ENCODE measurements around the gene HMGCS1.
A peak's percentile ranks its signal among the peaks of the same experiment; 100 is the strongest.
"Not testable (repeated sequence)": the region's sequence is repeated elsewhere in the genome, so short reads cannot be mapped to it uniquely, and the experiment has no call there.

Gene HMGCS1

DNA sequence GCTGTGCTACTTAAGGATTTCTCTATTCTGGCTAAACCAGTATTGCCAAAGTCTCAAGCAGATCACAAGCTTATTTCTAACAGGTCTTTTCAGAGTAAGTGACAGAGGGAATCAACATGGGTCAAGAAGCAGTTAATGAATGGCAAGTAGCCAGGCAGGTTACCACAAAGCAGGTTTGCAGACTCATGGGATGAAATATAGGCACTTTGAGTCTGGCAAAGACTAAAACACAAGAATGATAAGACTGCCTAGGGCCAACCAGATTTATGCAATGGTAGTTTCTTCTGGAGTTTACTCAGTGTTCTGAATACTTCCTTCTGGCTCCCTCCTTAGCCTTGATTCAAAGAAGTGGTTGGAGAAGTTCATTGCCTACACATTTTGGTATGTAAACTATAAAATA, 3.6 kb downstream of the HMGCS1 start:
- Histone ChIP-seq H3K4me3 (ENCODE audit: low read length) (peak overlapping the region; percentile 99; the same call in 1 of the 2 replicates), H4K20me1 (ENCODE audit: insufficient read depth, low read length) (peaks cover 78% of the 10 kb centered on the region), H3K79me2 (ENCODE audit: low read length) (peaks cover 86% of the 10 kb centered on the region), H2AFZ (ENCODE audit: low read depth, low read length) (no peak overlapping the region), H3K9ac (ENCODE audit: low read length) (peak overlapping the region; percentile 19; the same call in 1 of the 2 replicates), H3K27ac (ENCODE audit: low read length) (0 out of 2 replicates have a peak overlapping the region, but pooled peaks have one; percentile 12), H3K9me3 (ENCODE audit: insufficient read depth, low read length) (no peaks in the 10 kb centered on the region), H3K27me3 (ENCODE audit: low read depth, low read length) (no peaks in the 10 kb centered on the region), H3K36me3 (replicated peaks; ENCODE audit: low read depth, low read length) (peaks cover 48% of the 10 kb centered on the region), H3K4me1 (ENCODE audit: low read length) (peaks cover 71% of the 10 kb centered on the region), H3K4me2 (ENCODE audit: low read length) (peak overlapping the region; percentile 96)
- no peak for TF ChIP-seq EZH2phosphoT487 (IDR thresholded peaks at IDR 0.05; ENCODE audit: low read depth)
- TF ChIP-seq, protein P1, sequence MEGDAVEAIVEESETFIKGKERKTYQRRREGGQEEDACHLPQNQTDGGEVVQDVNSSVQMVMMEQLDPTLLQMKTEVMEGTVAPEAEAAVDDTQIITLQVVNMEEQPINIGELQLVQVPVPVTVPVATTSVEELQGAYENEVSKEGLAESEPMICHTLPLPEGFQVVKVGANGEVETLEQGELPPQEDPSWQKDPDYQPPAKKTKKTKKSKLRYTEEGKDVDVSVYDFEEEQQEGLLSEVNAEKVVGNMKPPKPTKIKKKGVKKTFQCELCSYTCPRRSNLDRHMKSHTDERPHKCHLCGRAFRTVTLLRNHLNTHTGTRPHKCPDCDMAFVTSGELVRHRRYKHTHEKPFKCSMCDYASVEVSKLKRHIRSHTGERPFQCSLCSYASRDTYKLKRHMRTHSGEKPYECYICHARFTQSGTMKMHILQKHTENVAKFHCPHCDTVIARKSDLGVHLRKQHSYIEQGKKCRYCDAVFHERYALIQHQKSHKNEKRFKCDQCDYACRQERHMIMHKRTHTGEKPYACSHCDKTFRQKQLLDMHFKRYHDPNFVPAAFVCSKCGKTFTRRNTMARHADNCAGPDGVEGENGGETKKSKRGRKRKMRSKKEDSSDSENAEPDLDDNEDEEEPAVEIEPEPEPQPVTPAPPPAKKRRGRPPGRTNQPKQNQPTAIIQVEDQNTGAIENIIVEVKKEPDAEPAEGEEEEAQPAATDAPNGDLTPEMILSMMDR (IDR thresholded peaks at IDR 0.05; ENCODE audit: low read depth, low read length), result no peak

DNA sequence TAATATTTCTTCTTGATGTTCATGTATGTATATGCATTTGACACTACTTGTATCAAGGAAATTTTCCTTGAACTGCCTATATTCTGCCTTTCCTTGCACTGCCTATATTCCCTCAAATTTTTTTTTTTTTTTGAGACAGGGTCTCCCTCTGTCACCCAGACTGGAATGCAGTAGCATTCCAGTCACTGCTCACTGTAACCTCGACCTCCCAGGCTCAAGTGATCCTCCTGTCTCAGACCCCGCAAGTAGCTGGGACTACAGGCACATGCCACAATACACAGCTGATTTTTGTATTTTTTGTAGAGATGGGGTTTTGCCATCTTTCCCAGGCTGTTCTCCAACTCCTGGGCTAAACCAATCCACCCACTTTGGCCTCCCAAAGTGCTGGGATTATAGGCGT, 4.1 kb downstream of the HMGCS1 start:
- Histone ChIP-seq H3K27ac (ENCODE audit: low read length) (no peak overlapping the region), H3K4me1 (ENCODE audit: low read length) (peaks cover 71% of the 10 kb centered on the region), H3K9me3 (ENCODE audit: insufficient read depth, low read length) (no peaks in the 10 kb centered on the region), H3K4me3 (ENCODE audit: low read length) (peak overlapping the region; percentile 99; the same call in 1 of the 2 replicates), H3K4me2 (ENCODE audit: low read length) (peak overlapping the region; percentile 96), H3K27me3 (ENCODE audit: low read depth, low read length) (no peaks in the 10 kb centered on the region), H2AFZ (ENCODE audit: low read depth, low read length) (no peak overlapping the region), H3K36me3 (replicated peaks; ENCODE audit: low read depth, low read length) (peaks cover 53% of the 10 kb centered on the region), H3K79me2 (ENCODE audit: low read length) (peaks cover 91% of the 10 kb centered on the region), H4K20me1 (ENCODE audit: insufficient read depth, low read length) (peaks cover 83% of the 10 kb centered on the region), H3K9ac (ENCODE audit: low read length) (0 out of 2 replicates have a peak overlapping the region, but pooled peaks have one; percentile 19)
- TF ChIP-seq, protein P1 (IDR thresholded peaks at IDR 0.05; ENCODE audit: low read depth, low read length), result no peak
- no peak for TF ChIP-seq EZH2phosphoT487 (IDR thresholded peaks at IDR 0.05; ENCODE audit: low read depth)

DNA sequence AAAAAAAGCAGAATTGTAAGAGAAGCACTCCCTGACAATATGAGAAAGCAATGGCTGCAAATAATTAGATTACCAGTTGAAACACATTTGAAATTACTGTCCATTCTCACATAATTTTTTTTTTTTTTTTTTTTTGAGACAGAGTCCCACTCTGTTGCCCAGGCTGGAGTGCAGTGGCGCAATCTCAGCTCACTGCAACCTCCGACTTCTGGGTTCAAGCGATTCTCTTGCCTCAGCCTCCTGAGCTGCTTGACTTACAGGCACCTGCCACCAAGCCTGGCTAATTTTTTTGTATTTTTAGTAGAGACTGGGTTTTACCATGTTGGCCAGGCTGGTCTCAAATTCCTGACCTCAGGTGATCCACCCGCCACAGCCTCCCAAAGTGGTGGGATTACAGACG, 6.3 kb downstream of the HMGCS1 start:
- not testable (repeated sequence) for H2AFZ ChIP-seq (ENCODE audit: low read depth, low read length); H3K4me3 ChIP-seq (ENCODE audit: low read length); H3K27ac ChIP-seq (ENCODE audit: low read length); H3K27me3 ChIP-seq (ENCODE audit: low read depth, low read length); H3K4me2 ChIP-seq (ENCODE audit: low read length); H3K9ac ChIP-seq (ENCODE audit: low read length); H3K9me3 ChIP-seq (ENCODE audit: insufficient read depth, low read length)
- peaks cover 79% of the 10 kb centered on the region for H3K4me1 ChIP-seq (ENCODE audit: low read length)
- H3K79me2 ChIP-seq (ENCODE audit: low read length), result peaks cover 100% of the 10 kb centered on the region
- H3K36me3 ChIP-seq (replicated peaks; ENCODE audit: low read depth, low read length), result peaks cover 66% of the 10 kb centered on the region
- peaks cover 97% of the 10 kb centered on the region for H4K20me1 ChIP-seq (ENCODE audit: insufficient read depth, low read length)

DNA sequence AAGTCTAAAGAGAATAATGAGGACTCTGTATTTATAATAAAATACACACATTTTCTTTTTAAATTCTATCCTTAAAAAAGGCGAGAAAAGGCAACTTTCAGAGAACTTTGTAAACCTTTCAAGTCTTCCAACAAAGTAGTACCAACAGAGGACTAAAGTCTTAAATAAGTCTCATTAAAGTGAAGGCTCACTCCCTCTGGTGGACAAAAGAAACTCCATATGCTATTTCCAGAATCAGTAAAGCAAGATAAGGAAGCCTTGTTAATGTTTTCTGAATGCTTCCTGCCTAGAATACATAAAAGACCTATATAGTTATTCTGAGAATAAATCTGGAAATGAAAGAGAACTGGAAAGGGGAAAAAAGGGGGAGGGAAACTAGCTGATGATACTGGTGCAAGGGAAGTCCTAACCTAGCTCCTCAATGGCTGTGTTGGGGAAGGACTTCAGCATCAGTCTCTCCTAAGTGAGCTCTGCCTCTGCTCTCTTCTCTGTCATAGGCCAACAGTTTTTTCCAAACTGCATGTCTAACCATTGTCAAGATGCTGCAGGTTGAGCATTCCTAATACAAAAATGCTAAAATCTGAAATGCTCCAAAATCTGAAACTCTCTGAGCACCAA, 7.2 kb downstream of the HMGCS1 start:
- no peaks in the 10 kb centered on the region for H3K9me3 ChIP-seq (ENCODE audit: insufficient read depth, low read length)
- no peak overlapping the region for H3K4me3 ChIP-seq (ENCODE audit: low read length)
- TF ChIP-seq, protein P1 (IDR thresholded peaks at IDR 0.05; ENCODE audit: low read depth, low read length), result peak; percentile 54
- no peak for TF ChIP-seq EZH2phosphoT487 (IDR thresholded peaks at IDR 0.05; ENCODE audit: low read depth)
- H3K4me2 ChIP-seq (ENCODE audit: low read length), result no peak overlapping the region
- no peak overlapping the region for H2AFZ ChIP-seq (ENCODE audit: low read depth, low read length)
- no peak overlapping the region for H3K27ac ChIP-seq (ENCODE audit: low read length)
- no peak overlapping the region for H3K9ac ChIP-seq (ENCODE audit: low read length)
- peaks cover 97% of the 10 kb centered on the region for H4K20me1 ChIP-seq (ENCODE audit: insufficient read depth, low read length)
- H3K36me3 ChIP-seq (replicated peaks; ENCODE audit: low read depth, low read length), result peaks cover 63% of the 10 kb centered on the region
- peaks cover 70% of the 10 kb centered on the region for H3K4me1 ChIP-seq (ENCODE audit: low read length)
- H3K27me3 ChIP-seq (ENCODE audit: low read depth, low read length), result no peaks in the 10 kb centered on the region
- H3K79me2 ChIP-seq (ENCODE audit: low read length), result peaks cover 100% of the 10 kb centered on the region
